K562 (cell line): ENCODE measurements around the gene TLNRD1. TPM values are rescaled to one million over a fixed set of nuclear protein-coding genes. Genes with fewer than 3 reads are reported as not detected.

Experiments used
- ATAC-seq: fragments of 200-7000 bp; cut with Tn5 transposase; 3 replicates; pipeline ENCODE4 v1.9.1; 2020; ENCODE audit warnings: moderate library complexity
- BruUV-seq: library from RNA; stranded (reverse); fragments of 400-500 nt; replicated peaks from 2 replicates; lab custom pipeline; 2021; lab: Mats Ljungman, UMichigan
- CTCF ChIA-PET: fragments of 300-600 bp; formaldehyde crosslinking; extraction: SDS; loops from one replicate; lab custom pipeline; 2021; ENCODE audit warnings: low intra/inter-chr PET ratio; lab: Yijun Ruan, JAX
- POLR2A ChIA-PET: fragments of 300-600, 350-650 bp; sonication (Branson Sonifier 250); formaldehyde crosslinking; extraction: SDS; loops from one replicate; lab custom pipeline; 2021; ENCODE audit warnings: antibody characterized with exemption, inconsistent platforms; lab: Yijun Ruan, JAX
- DNase-seq, 4 experiments: peaks; one replicate each; pipeline versions ENCODE4 v3.0.0 to v3.0.0-alpha.2; 2011 to 2018; ENCODE audit warnings: low spot score in 3 of 4, mixed read lengths in 3 of 4; ENCODE audit errors: extremely low read depth in 1 of 4
- FAIRE-seq: peaks from 2 replicates; lab custom pipeline; 2011; peaks lifted over from hg19 to GRCh38; lab: Jason Lieb, UNC
- H2AFZ ChIP-seq: 2 replicates; pipeline ENCODE4 v1.6.0; 2011; ENCODE audit warnings: low read depth, low read length, control low read depth, inconsistent platforms
- H3K27ac ChIP-seq: fragments of 200-600 bp; 3 replicates; pipeline ENCODE4 v1.8.0; 2011; ENCODE audit warnings: low read depth, mild to moderate bottlenecking, control low read depth, inconsistent platforms, low read length, moderate library complexity, mixed read lengths; ENCODE audit errors: extremely low read depth
- H3K27me3 ChIP-seq, 2 experiments: fragments of 300-600 bp in 1 of 2; 2 replicates in 1 of 2; 3 replicates in 1 of 2; pipeline versions ENCODE4 v1.6.0 to v1.8.0; 2011; ENCODE audit warnings: inconsistent platforms in 2 of 2, low read length in 2 of 2, mild to moderate bottlenecking in 1 of 2, mixed read lengths in 1 of 2, moderate library complexity in 1 of 2; ENCODE audit not compliant: control insufficient read depth in 2 of 2, insufficient read depth in 2 of 2
- H3K36me3 ChIP-seq: fragments of 300-600 bp; 3 replicates; pipeline ENCODE4 v1.8.0; 2011; ENCODE audit warnings: mild to moderate bottlenecking, low read length, inconsistent platforms; ENCODE audit not compliant: control insufficient read depth, insufficient read depth
- H3K4me1 ChIP-seq, 2 experiments: fragments of 200-600 bp in 1 of 2; replicated peaks in 1 of 2; 2 replicates in 1 of 2; 3 replicates in 1 of 2; pipeline versions ENCODE4 v1.5.1 to v1.8.0; 2011; ENCODE audit warnings: inconsistent platforms in 2 of 2, low read length in 2 of 2, mild to moderate bottlenecking in 1 of 2, mixed read lengths in 1 of 2, moderate library complexity in 1 of 2; ENCODE audit not compliant: control insufficient read depth in 2 of 2, insufficient read depth in 2 of 2
- H3K4me2 ChIP-seq: 2 replicates; pipeline ENCODE4 v1.6.1; 2011; ENCODE audit warnings: low read length, control low read depth, inconsistent platforms, mixed read lengths; ENCODE audit not compliant: insufficient read depth
- H3K4me3 ChIP-seq: fragments of 200-600 bp; sonication (generic), shearing (Covaris generic); 2 replicates; pipeline ENCODE4 v1.5.1; 2016; ENCODE audit warnings: control low read depth, inconsistent platforms
- H3K79me2 ChIP-seq: fragments of 200-600 bp; 3 replicates; pipeline ENCODE4 v1.8.0; 2011; ENCODE audit warnings: low read length, inconsistent platforms; ENCODE audit not compliant: control insufficient read depth, insufficient read depth
- H3K9ac ChIP-seq, 2 experiments: 2 replicates each; pipeline versions ENCODE4 v1.6.0 to v1.6.1; 2011; ENCODE audit warnings: low read depth in 2 of 2, low read length in 2 of 2, control low read depth in 1 of 2, inconsistent platforms in 1 of 2, mild to moderate bottlenecking in 1 of 2, mixed read lengths in 1 of 2; ENCODE audit not compliant: insufficient read depth in 1 of 2
- H3K9me1 ChIP-seq: one replicate; pipeline ENCODE4 v1.6.0; 2011; ENCODE audit warnings: inconsistent platforms, mild to moderate bottlenecking, low read length, moderate library complexity; ENCODE audit not compliant: control insufficient read depth, insufficient read depth
- H3K9me3 ChIP-seq: replicated peaks from 2 replicates; pipeline ENCODE4 v1.5.1; 2011; ENCODE audit warnings: low read depth, low read length, inconsistent platforms; ENCODE audit not compliant: control insufficient read depth, insufficient read depth
- H4K20me1 ChIP-seq: replicated peaks from 2 replicates; pipeline ENCODE4 v1.6.1; 2011; ENCODE audit warnings: low read length, inconsistent platforms, mixed read lengths; ENCODE audit not compliant: control insufficient read depth, insufficient read depth
- DPF2 ChIP-seq: fragments of 450-650 bp; IDR thresholded peaks from 2 replicates; pipeline ENCODE4 v1.6.1; 2016
- ELK1 ChIP-seq: sonication (generic); formaldehyde crosslinking; IDR thresholded peaks from 2 replicates; pipeline ENCODE4 v1.8.1; 2022; ENCODE audit warnings: missing genetic modification reagents
- ESRRA ChIP-seq: fragments of 450-650 bp; IDR thresholded peaks from 2 replicates; pipeline ENCODE4 v1.6.1; 2014; ENCODE audit warnings: low read depth, mild to moderate bottlenecking, moderate library complexity, borderline replicate concordance
- EZH2 ChIP-seq: IDR thresholded peaks from 2 replicates; pipeline ENCODE4 v1.6.1; 2012; ENCODE audit warnings: low read depth, mild to moderate bottlenecking, inconsistent platforms, low read length, borderline replicate concordance
- HDAC2 ChIP-seq: fragments of 450-650 bp; IDR thresholded peaks from 2 replicates; pipeline ENCODE4 v1.6.1; 2016; ENCODE audit warnings: mild to moderate bottlenecking
- HMG20B ChIP-seq: fragments of 250-450 bp; sonication (Bioruptor Pico); IDR thresholded peaks from 2 replicates; pipeline ENCODE4 v1.5.0; 2021; ENCODE audit warnings: mild to moderate bottlenecking
- KDM1A ChIP-seq, 2 experiments: fragments of 450-650 bp; IDR thresholded peaks; 2 replicates each; pipeline ENCODE4 v1.6.1; 2016; ENCODE audit warnings: mild to moderate bottlenecking in 2 of 2
- KHSRP ChIP-seq: fragments of 450-650 bp; IDR thresholded peaks from 2 replicates; pipeline ENCODE4 v1.6.1; 2017
- MAX ChIP-seq: sonication (generic); formaldehyde crosslinking; IDR thresholded peaks from 2 replicates; pipeline ENCODE4 v1.9.0; 2022; ENCODE audit warnings: mild to moderate bottlenecking, missing genetic modification reagents
- MCM5 ChIP-seq: fragments of 450-650 bp; IDR thresholded peaks from 2 replicates; pipeline ENCODE4 v1.6.1; 2016; ENCODE audit warnings: low read depth
- NFE2L1 ChIP-seq: fragments of 450-650 bp; IDR thresholded peaks from 2 replicates; pipeline ENCODE4 v1.6.1; 2016; ENCODE audit warnings: missing genetic modification characterization, low read depth, mild to moderate bottlenecking, missing compliant biosample characterization, moderate library complexity, borderline replicate concordance
- OTX1 ChIP-seq: fragments of 450-650 bp; formaldehyde crosslinking; IDR thresholded peaks from 2 replicates; pipeline ENCODE4 v1.4.0; 2022; ENCODE audit warnings: mild to moderate bottlenecking
- PATZ1 ChIP-seq: fragments of 250-450 bp; sonication (Bioruptor Pico); IDR thresholded peaks from 2 replicates; pipeline ENCODE4 v1.5.0; 2020; ENCODE audit warnings: mild to moderate bottlenecking, borderline replicate concordance
- PHF20 ChIP-seq: fragments of 450-650 bp; IDR thresholded peaks from 2 replicates; pipeline ENCODE4 v1.6.1; 2018; ENCODE audit not compliant: partially characterized antibody
- POLR2H ChIP-seq: IDR thresholded peaks from 2 replicates; pipeline ENCODE4 v1.6.1; 2016; ENCODE audit warnings: missing genetic modification characterization, low read depth, mild to moderate bottlenecking, control low read depth, missing compliant biosample characterization, moderate library complexity
- SMARCE1 ChIP-seq: fragments of 450-650 bp; IDR thresholded peaks from 2 replicates; pipeline ENCODE4 v1.7.1; 2016; ENCODE audit warnings: mild to moderate bottlenecking
- SUPT5H ChIP-seq: fragments of 450-650 bp; IDR thresholded peaks from 2 replicates; pipeline ENCODE4 v1.6.1; 2016
- TCFL5 ChIP-seq: fragments of 250-450 bp; sonication (Bioruptor Pico); conservative IDR thresholded peaks from 2 replicates; pipeline ENCODE4 v1.6.1; 2021; ENCODE audit warnings: mild to moderate bottlenecking, moderate library complexity, matching md5 sums
- TOE1 ChIP-seq, 2 experiments: fragments of 450-650 bp in 1 of 2; sonication (generic) in 1 of 2; formaldehyde crosslinking in 1 of 2; IDR thresholded peaks; 2 replicates each; pipeline versions ENCODE4 v1.7.1 to v1.8.0; 2016 to 2022; ENCODE audit warnings: borderline replicate concordance in 2 of 2, mild to moderate bottlenecking in 2 of 2, antibody characterized with exemption in 1 of 2, inconsistent platforms in 1 of 2, low read depth in 1 of 2, missing genetic modification reagents in 1 of 2, moderate library complexity in 1 of 2
- ZFP30 ChIP-seq: fragments of 250-450 bp; sonication (Bioruptor Pico); IDR thresholded peaks from 2 replicates; pipeline ENCODE4 v1.8.0; 2022; ENCODE audit warnings: moderate library complexity, mild to moderate bottlenecking, inconsistent platforms, borderline replicate concordance
- ZNF444 ChIP-seq: fragments of 250-450 bp; sonication (Bioruptor Pico); IDR thresholded peaks from 2 replicates; pipeline ENCODE4 v1.4.0; 2020; ENCODE audit warnings: mild to moderate bottlenecking, moderate library complexity
- WGBS: fragments of 100-300 bp; shearing (Covaris generic); methylation state at CpG from one replicate; pipeline ENCODE4 v1.1.6; 2016; ENCODE audit warnings: low coverage, mixed read lengths; ENCODE audit not compliant: insufficient coverage; ENCODE audit errors: missing lambda C conversion rate; 5-methylcytosine and 5-hydroxymethylcytosine counted together
- in situ Hi-C: fragments of 300-500 bp; cut with MboI; formaldehyde crosslinking; loops from 4 replicates; pipeline ENCODE4 v1.15.0; 2018; ENCODE audit warnings: inconsistent platforms, mixed read lengths
- intact Hi-C: fragments of 100-400 bp; cut with micrococcal nuclease; formaldehyde crosslinking; loops from 2 replicates; pipeline ENCODE4 v1.14.2; 2022
- polyA plus RNA-seq, 8 experiments: library from polyadenylated mRNA; depleted of rRNA in 4 of 8; stranded (reverse) in 5 of 8; unstranded in 3 of 8; fragments of >200 nt; fragmentation: Nextera tagmentation in 2 of 8; fragmentation: Illumina TruSeq in 1 of 8; extraction: Ambion mirVana in 2 of 8; extraction: Trizol in 1 of 8; gene quantifications; 2 replicates each; pipeline versions ENCODE4 v1.2.1 to v1.2.3, GENCODE V29; 2011 to 2014; ENCODE audit warnings: inconsistent platforms in 1 of 8, missing spikeins in 1 of 8
- total RNA-seq, 7 experiments: library from RNA; depleted of rRNA in 6 of 7; stranded (reverse); fragments of >200 nt in 6 of 7; fragmentation: Illumina TruSeq in 2 of 7; extraction: Trizol in 2 of 7; gene quantifications; 2 replicates each; pipeline versions ENCODE4 v1.2.1 to v1.2.3, GENCODE V29; 2011 to 2021; ENCODE audit warnings: low replicate concordance in 1 of 7

Gene TLNRD1
- total and polyA plus RNA-seq, 9 of the 15 experiments (the other 6 are each of a cell fraction or from before 2014, with no cell fraction given) = 1.1 to 33.1 (median 5.7) TPM

- H3K27ac ChIP-seq = peak overlapping the region; percentile 67; the same call in 2 of the 3 replicates
- no peaks in the 10 kb centered on the region for H3K9me3 ChIP-seq
- peak; percentile 59 for FAIRE-seq
- intact Hi-C loops (loop anchor here (5.0 to 10.0 kb wide), 2 partner anchors 174 to 337 kb away; partner anchors contain the start of gene STARD5), in situ Hi-C loops (no loop called here)
- peaks cover 33% of the 10 kb centered on the region for H3K36me3 ChIP-seq
- peaks cover 61% of the 10 kb centered on the region for H3K79me2 ChIP-seq
- no peaks in the 10 kb centered on the region for H3K27me3 ChIP-seq
- no peaks in the 10 kb centered on the region for H3K9me1 ChIP-seq
- 6% methylated on average over 8 of the region's 8 CpGs for WGBS
- peak overlapping the region; percentile 59 to 72; a peak in 3 of 4 replicates for H3K9ac ChIP-seq
- peak overlapping the region; percentile 65 for H3K4me3 ChIP-seq
- CTCF ChIA-PET = no interaction called here
- DNase-seq = peak in 2 of 4 experiments; percentile 42 to 63
- POLR2A ChIA-PET = interaction anchor here (1.1 to 1.3 kb wide), 4 partner anchors 10 to 99 kb away, joined by 3 to 5 read pairs (median 4); no protein-coding TSS in a partner anchor
- TSS peak; percentile 60 for BruUV-seq
- peaks cover 10 to 43% of the 10 kb centered on the region in 2 experiments for H3K4me1 ChIP-seq
- ATAC-seq = no peak
- no peak overlapping the region for H2AFZ ChIP-seq
- H4K20me1 ChIP-seq = peaks cover 16% of the 10 kb centered on the region
- peak overlapping the region; percentile 98 for H3K4me2 ChIP-seq
- TF ChIP-seq HDAC2 (0 out of 2 replicates have a peak, but pooled peaks have one; percentile 26), KHSRP (no peak), MCM5 (no peak), TOE1 (IDR thresholded peaks at IDR 0.05; ENCODE audit: borderline replicate concordance) (no peak), TOE1 (CRISPR knock-in tag; IDR thresholded peaks at IDR 0.05; ENCODE audit: borderline replicate concordance, low read depth) (no peak), PATZ1 (no peak), SMARCE1 (no peak), HMG20B (no peak), ZNF444 (CRISPR knock-in tag) (no peak), KDM1A (IDR thresholded peaks at IDR 0.05) (peak; percentile 46 to 68; a peak in 2 of 4 replicates), TCFL5 (CRISPR knock-in tag) (no peak), MAX (CRISPR knock-in tag) (no peak), NFE2L1 (tag) (no peak), POLR2H (tag) (no peak), ZFP30 (CRISPR knock-in tag) (no peak), DPF2 (peak; percentile 38; the same call in 1 of the 2 replicates), OTX1 (CRISPR knock-in tag) (no peak), ELK1 (no peak), SUPT5H (no peak), PHF20 (no peak), ESRRA (no peak; the same call in 1 of the 2 replicates), EZH2 (no peak)
Measured at GRCh38 chr15:80988148-80988796, 12.5 kb upstream of the TLNRD1 start.
